Measurements from ENCODE around the gene ITPK1. TPM values are rescaled to one million over a fixed set of nuclear protein-coding genes. Genes with fewer than 3 reads are reported as not detected.
A peak's percentile ranks its signal among the peaks of the same experiment; 100 is the strongest.

ITPK1 gene
- total RNA-seq, 1 experiment from 2014 or later = 10.2 TPM

DNA sequence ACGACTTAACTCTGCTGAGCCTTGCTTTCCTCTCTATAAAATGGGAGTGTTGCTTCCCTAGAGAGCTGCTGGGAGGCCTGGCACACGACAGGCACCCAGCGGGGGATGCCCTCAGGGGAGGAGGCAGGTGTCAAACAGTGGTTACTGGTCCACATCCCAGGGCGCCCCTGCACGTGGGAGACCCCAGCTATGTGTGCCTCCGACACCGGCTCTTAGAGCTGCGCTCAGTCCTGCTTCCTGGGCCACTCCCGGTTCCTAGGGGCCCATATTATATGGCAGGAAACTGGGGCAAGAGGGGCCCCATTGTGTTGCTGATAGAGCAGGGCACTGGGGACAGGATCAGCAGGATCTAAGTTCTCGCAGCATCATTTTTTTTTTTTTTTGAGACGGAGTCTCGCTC, 145.5 kb downstream of the ITPK1 start:
- DNase-seq (ENCODE audit: low read depth) = no peak

DNA sequence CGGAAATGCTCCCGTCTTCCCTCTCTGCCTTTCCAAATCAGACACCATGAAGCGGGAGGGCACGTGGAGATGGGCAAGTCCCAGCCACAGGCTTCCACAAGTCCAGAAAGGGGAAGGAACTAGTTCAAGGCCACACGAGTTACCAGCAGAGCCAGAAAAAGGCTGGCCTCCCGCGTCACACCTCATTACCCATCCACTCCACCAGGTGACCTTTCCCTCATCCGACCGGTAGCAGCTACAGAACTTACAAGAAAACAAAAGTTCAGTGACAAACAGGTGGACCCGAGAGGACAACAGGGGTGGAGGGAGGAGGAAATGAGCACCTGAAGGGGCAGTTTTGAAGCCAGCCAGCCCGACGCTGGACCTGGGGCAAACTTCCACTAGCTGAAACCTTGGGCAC, 145.9 kb downstream of the ITPK1 start:
- DNase-seq (ENCODE audit: low read depth) = no peak

DNA sequence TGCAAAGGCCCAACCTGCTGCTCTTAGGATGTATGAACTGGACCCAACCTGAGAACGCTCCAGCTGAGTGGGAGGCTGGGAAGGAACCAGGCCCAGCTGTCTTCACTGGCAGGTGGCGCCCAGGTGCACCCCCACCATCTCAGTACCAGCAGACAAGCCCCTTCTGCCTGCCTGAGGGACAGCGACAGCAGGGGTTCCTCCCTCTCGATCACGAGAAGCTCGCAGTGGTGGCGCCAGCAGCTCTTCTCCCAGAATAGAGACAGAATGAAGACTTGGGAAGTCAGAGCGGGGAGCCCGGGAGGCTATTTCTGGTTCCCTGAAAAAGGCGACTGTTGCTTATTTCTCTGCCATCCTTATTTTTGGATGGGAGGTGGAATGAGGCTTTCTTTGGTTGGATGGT, 146.3 kb downstream of the ITPK1 start:
- DNase-seq (ENCODE audit: low read depth) = no peak

DNA sequence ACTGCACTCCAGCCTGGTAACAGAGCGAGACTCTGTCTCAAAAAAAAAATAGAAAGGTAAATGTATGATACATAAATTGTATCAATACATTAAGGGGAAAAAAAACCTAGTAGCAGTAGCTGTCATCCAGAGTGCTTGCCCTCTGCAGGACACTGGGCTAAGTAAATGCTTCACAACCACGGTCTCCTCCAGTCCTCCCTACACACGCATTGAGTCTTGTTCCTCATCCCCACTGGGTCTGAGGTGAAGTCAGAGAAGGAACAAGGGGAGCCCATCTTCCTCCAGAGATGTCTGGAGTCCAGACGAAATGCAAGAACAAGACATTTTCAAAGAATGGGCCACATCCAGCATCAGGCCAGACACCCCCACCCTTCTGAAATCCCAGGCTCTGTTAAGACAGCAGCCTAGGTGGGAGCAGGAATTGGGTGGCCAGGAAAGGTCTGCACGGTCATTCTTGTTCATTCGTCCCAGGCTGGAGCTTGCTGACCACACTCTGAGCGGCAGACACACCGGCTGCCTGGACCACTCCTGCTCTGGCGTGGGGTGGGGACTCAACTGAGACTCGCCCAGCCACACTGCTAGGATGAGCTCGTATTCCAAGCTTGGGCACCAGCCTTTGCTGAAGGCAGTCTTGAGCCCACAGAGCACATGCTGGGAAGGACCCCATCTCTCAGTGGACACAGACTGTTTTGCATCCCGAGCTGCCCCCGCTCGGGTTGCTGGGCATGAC, 147.3 kb downstream of the ITPK1 start:
- DNase-seq (ENCODE audit: low read depth) = no peak

DNA sequence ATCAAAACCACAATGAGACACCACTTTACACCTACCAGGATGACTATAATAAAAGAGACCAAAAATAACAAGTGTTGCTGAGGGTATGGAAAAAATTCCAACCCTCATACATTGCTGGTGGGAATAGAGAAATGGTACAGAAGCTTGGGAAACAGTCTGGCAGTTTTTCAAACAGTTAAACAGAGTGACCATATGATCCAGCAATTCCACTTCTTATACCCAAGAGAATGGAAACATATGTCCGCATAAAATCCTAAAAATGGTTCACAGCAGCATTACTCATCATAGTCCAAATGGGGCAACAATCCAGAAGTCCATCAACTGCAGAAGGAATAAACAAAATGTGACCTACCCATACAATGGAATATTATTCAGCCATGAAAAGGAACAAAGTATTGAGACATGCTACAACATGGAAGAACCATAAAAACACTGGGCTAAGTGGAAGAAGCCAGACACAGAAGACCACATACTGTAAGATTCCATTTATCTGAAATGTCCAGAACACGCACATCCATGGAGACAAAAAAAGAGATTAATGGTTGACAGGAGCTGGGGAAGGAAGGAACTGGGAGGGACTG, 148.3 kb downstream of the ITPK1 start:
- DNase-seq (ENCODE audit: low read depth) = no peak

DNA sequence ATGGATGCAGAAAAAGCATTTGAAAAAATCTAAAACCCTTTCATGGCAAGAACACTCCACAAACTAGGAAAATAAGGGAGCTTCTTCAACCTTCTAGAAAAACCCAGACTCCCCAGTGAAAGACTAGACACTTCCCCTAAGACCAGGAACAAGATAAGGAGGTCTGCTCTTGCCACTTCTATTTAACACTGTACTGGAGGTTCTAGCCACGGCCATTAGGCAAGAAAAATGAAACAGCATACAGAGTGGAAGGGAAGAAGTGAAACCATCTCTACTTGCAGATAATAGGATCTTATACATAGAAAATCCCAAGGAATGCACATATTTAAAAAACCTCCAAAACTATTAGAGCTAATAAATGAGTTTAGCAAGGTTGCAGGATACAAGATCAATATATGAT, 150.4 kb downstream of the ITPK1 start:
- no peak for DNase-seq (ENCODE audit: low read depth)

DNA sequence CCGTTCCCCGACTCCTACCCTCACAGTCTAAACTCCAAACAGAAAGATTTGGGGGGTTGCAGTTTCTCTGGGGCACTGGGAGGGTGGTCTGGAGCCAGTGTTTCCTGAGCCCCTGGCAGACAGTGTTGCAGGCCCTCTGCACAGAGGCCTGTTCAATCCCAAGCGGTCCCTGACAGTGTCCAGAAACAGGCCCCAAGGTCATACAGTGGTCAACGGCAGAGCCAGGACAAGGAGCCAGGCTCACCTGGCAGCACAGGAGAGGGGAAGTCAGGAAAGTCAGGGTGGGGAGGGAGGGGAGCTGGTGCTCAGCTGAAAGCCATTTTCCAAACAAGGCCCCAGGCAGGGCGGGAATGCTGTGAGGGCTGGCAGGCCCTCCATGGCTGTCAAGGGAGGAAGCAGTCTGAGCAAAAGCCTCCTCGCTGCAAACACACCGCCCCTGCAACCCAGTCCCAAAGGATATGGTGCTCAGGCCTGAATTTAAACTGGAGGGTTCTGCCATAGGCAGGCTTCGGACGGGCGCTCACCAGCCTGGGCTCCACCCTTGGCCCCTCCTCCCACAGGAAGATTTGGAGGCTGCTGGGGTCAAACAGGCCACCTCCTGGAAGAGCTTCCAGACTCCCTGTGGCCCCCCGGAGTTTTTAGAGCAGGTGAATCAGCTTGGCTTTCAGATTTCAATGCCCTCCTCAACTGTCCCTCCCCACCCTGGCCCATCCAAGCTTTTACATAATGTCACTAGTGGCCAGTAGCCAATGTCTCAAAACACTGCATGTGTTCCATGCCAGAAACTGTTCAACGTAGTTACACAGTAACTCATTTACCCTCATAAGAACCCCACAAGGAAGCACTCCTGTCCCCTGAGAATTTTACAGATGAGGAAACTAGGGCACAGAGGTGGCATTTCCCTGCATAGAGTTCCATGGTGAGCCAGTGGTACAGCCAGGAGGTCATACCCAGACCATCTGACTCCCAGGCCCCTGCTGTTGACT, 151.3 kb downstream of the ITPK1 start:
- no peak for DNase-seq (ENCODE audit: low read depth)

DNA sequence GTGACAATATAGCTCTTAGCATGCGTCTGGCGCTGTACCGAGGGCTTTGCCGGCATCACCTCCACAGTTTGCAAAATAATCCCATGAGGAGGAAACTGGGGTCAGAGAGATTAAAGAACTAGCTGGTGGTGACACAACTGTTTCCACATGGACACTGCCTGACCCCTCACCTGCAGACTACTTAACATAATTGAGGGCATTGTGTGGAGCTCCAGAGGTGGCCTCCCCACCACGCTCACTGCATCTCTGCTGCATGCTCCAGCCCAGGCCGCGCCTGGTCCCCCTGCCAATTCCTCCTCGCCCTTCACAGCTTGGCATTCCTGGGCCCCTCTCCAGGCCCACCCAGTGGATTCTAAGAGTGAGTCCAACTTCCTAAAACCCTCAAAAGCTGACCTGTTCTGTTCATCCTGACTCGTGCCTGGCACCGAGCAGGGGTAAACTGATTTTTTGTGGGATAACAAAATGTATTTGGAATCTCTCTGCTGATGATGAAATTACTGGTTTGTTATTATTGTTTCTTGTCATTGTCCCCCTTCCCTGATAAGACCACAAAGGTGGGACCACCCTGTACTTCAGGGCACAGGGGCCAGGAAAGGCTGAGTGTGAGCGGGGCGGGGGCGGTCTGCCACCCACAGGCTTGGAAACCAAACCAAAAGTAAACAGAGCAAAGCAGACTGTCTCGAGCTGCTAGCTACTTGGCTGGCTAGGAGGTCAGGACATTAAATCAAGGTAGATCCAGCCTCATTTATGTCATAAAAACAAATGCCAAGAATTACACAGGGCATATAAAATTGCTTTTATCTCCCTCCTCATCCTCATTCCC, 152.2 kb downstream of the ITPK1 start:
- no peak for DNase-seq (ENCODE audit: low read depth)

DNA sequence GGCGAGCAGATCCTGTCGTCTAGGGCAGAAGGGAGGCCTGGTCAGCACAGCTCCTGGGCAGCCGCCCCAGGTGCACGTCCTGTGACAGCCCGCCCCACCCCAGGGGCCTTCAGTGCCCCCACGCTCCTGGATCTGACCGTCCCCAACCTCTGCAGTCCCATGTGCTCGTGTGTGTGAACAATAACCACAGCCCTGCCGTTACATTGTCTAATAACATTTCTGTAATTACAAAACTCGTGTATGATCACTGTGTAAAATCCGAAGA, 153.0 kb downstream of the ITPK1 start:
- DNase-seq (ENCODE audit: low read depth) = no peak

DNA sequence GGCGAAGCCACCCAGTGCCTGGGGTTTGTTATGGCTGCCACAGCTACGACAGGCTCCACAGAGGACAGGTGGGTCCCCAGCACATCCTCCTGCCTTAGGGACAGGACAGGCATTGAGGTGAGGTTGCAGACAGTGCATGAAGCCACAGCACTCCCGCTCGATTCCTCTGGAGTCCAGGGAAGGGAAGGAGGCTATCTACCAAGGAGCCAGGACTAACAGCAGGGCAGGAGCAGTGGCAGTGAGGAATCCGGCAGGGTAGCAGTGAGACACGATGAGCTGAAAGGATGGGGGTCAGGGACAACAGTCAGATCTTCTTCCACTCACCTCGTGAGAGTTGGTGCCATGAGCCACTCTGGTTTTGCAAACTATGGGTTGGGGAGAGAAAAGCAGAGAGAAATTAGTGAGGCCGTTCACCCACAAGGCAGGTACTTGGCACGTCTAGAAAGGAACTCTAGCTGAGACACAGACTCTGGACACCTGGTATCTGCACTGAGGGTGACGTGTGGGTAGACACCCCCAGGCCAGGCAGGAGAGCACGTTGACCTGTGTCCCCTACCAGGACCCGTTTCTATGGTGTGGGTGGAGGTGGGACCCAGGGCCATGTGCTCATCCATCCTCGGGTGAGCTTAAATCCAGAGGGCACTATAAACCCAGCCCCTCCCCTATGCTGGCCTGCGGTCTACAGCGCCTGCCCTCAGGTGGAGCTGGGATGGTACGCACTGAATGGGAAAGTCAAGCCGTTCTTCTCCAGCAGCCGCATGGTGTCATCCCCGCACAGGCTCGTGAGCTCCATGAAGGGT, 153.5 kb downstream of the ITPK1 start:
- DNase-seq (ENCODE audit: low read depth) = no peak

DNA sequence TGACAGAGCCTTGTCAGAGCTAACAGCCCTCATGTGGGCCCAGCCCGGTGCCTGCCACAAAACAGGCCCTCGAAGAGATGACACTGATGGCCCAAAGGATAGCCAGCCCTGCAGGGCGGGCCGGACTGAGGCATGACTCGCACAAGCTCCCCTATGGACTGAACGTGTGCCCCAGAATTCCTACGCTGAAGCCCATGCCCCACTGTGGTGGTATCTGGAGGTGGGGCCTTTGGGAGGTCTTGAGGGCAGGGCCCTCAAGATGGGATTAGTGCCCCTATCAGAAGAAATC, 154.2 kb downstream of the ITPK1 start:
- DNase-seq (ENCODE audit: low read depth) = no peak

DNA sequence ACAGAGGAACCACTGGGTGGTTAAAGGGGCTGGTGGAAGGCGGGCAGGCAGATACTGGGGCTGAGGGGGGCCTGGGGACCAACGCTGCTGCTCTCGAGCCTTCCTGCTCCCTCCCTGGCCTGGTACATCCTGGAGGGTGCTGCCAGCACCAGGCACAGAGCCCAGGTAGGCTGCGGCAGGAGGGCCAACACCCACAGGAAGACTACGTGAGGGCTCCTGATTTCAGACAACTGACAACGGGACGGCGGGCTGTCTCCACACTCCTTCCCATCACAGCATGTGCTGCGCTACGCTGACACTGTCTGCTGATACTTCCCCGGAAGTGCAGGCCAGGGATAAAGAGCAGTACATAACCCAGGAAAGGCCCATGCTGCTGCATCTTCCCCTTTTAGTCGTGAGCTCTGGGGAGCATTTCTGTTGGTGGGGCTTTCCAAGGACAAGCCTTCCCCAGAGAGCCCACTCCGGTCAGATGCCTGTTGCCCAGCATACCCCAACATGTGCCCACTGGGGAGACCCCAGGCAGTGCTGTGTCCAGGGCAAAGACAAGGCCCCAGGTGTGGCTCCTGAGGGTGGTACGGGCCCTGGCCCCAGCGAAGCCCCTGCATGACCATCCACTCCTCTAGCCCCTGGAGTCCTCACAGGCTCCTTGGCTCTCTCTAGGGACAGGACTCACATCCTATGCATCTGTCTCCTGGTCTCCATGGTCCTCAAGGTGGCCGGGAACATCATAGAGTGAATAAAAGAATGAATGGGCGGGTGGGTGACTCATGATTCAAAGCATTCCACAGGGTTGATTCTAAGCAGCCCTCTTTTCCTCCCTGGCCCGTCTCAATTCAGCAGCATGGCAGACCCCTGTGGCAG, 154.8 kb downstream of the ITPK1 start:
- peak; percentile 38 for DNase-seq (ENCODE audit: low read depth)

DNA sequence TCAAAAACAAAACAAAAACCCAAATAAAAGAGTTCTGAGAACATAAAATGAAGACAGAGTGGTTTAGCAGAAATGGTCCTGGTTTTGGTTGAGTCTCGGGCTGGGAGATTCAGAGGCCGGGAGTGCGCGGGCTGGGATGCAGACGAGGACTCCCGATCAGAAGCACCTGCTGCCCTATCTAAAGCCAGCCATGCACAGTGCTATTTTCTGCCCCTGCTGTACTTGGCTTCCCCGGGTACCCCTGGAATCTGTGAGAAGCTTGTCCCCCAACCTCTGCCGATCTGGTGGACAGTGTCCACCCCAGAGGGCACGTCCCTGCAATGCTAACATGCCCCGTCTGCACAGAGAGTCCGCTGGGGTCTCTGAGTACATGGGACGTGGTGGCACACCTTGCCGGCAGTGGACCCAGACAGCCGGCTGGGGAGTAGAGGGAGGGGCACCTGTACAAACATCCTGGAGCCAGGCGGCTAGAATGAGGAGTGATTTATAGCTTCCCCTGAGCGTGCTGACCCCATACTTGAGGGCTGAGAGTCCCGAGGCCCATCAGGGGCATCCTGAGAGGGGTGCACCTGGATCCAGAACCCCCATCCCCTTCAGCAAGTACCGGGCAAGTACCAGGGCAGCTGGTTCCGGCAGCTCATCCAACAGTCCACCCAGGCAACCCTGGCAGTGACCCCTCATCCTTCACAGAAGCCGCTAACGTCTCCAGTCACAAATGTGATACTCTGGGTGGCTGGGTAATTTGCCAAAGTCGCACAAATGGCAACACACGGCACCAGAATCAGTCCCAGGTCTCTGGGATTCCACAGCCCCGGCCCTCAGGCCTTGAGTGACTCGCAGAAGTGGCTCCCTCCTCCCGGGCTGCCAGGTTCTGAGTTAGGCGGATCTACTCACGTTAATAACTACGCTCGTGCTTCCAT, 155.7 kb downstream of the ITPK1 start:
- DNase-seq (ENCODE audit: low read depth) = no peak

DNA sequence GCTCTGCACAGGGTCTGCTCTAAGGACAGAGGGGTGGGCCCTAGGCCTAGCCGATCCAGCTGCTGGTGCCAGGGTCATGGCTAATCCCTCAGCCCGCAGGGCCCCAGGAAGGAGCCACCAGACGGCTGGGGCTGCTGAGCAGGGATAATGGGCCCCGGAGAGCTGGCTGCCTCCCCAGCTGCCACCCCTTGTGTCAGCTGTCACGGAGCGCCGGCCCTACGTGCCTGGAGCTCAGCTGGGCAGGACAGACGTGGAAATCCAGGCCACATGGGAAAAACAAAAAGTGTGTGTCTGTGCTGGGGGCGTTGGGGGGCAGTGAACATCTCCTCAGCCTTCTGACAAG, 156.6 kb downstream of the ITPK1 start:
- no peak for DNase-seq (ENCODE audit: low read depth)

DNA sequence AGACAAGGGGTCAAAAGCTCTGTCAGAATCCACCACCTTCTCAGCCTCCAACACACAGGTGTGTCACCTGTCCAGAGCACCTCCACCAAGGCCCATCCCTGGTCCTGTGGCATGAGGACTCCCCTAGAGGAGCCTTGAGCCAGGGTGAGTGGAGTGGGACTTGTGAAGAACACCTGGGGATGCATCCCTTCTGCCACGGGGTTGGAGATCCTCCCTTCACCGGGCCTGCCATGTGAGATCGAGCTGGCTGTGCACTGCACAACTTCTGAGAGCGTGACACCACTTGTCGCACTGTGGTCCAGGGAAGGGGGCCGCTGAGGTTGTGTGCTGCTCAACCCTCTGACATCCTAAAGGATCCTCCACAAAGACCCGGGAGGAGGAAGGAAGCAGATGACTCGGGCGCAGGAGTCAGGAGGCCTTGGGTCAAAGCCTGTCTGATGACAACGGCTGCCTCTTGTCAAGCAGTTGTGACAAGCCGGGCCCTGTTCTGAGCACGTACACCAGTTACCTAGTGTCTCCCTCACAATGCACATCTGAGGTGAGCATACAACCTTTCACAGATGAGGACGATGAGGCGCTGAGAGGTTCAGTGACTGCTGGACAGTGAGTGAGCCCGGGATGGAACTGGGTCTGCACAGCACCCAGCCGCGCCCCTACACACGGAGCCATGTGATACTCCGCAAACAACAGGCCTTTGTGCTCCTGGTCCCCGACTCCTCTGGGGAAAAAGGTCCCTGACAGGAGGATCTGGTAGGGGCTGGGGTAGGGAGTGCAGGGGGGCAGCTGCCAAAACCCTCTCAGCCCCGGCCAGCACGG, 157.1 kb downstream of the ITPK1 start:
- DNase-seq (ENCODE audit: low read depth) = no peak

DNA sequence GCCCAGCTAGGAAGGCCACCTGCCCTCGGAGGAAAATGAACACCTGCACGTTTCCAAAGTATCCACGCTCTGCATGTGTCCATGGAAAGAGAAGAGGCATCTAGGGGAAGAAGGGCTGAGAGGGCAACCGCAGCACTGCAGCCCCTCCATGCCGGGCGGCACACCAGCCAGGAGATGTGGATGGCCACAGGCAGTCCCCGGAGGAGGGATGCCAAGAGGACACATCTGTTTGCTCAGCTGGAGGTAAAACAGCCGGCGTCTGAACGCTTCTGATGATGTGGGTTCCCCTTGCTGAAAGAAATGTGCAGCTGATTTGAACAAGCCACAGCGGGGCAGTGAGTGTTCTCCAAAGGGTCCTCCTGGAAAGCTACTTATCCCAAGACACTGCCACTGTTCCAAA, 158.8 kb downstream of the ITPK1 start:
- no peak for DNase-seq (ENCODE audit: low read depth)

DNA sequence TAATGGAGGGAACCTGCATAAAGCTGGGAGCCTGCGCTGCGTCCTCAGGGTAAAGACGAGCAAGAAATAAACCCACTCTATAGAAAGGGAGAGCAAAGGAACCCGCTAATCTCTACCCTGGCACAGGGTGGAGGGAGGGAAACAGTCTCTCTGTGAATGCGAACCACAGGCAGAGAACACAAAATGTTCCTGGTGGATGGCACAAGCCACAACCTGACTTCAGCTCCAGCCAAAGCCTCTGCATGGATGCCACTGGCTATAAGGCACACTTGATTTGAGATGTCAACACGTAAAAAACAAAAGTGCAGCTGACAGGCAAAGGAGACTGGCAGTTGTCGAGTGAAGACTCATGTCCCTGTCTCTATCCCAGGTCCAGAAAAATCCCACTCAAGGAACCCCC, 160.3 kb downstream of the ITPK1 start:
- DNase-seq (ENCODE audit: low read depth) = no peak

DNA sequence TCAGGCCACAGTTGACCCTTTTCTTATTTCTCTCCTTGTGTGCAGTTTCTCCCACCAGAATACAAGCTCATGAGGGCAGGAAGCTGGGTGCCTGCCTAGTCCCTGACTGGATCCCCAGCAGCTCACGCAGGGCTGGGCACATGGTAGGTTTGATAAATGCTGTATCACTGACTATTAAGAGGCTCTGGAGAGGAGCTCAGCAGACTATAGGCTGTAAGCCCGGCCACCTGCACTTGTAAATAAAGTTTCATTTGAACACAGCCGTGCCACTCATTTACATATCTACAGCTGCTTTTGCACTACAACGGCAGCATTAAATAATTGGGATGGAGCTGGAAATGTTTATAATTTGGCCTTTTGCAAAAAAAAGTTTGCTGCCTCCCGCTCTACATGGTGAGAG, 160.8 kb downstream of the ITPK1 start:
- no peak for DNase-seq (ENCODE audit: low read depth)

DNA sequence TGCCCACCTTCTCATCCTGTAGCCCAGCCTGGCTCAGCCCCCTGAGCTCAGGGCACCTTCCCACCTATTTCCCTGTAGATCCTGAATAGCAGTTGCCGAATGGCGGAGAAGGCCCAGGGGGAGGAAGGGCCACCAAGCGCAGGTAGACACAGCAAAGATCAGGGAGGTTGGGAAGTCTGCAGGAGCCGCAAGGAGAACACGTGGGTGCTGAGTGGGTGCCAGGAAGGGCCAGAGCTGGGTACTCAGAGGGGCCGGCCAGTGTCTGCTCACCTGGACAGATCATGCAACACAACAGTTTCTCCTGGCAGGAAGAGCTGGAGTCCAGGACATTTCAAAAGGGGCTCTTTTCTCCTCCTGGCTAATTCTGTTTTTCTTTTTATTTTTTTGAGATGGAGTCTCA, 162.2 kb downstream of the ITPK1 start:
- no peak for DNase-seq (ENCODE audit: low read depth)

Data from M059J (cell line).